Ovary (tissue), 9 donors: Measurements from ENCODE around the gene ARMC12. TPM values are rescaled to one million over a fixed set of nuclear protein-coding genes. Genes with fewer than 3 reads are reported as not detected.

Experiments
- DNase-seq, 5 donors: peaks; one replicate each; pipeline ENCODE4 v3.0.0-alpha.2; 2019 to 2020
- H3K27ac ChIP-seq, 2 donors: fragments of 200-600 bp; one replicate each; pipeline versions ENCODE4 v1.5.1 to v1.8.0; 2019 to 2022
- H3K27me3 ChIP-seq: fragments of 200-600 bp; one replicate; pipeline ENCODE4 v1.8.0; 2022
- H3K36me3 ChIP-seq: fragments of 200-600 bp; sonication (generic); one replicate; pipeline ENCODE4 v1.5.1; 2019
- H3K4me1 ChIP-seq: one replicate; pipeline ENCODE4 v1.8.1; 2013; ENCODE audit warnings: mild to moderate bottlenecking, moderate library complexity; ENCODE audit not compliant: insufficient read depth
- H3K4me3 ChIP-seq: fragments of 200-600 bp; sonication (generic); one replicate; pipeline ENCODE4 v1.5.1; 2017
- H3K9me3 ChIP-seq, 2 donors: fragments of 200-600 bp in 1 of 2; sonication (generic) in 1 of 2; one replicate each; pipeline versions ENCODE4 v1.5.1 to v1.8.1; 2013 to 2019; ENCODE audit warnings: mild to moderate bottlenecking in 1 of 2, moderate library complexity in 1 of 2
- CTCF ChIP-seq, 3 donors: fragments of 450-650 bp in 2 of 3; fragments of 200-600 bp in 1 of 3; IDR thresholded peaks; one replicate each; pipeline versions ENCODE4 v1.5.1 to v1.8.0; 2016 to 2022; ENCODE audit warnings: antibody characterized with exemption in 3 of 3, mild to moderate bottlenecking in 1 of 3
- EP300 ChIP-seq: sonication (generic); formaldehyde crosslinking; IDR thresholded peaks from one replicate; pipeline ENCODE4 v1.6.1; 2017; ENCODE audit warnings: antibody characterized with exemption
- POLR2A ChIP-seq: fragments of 450-650 bp; IDR thresholded peaks from one replicate; pipeline ENCODE4 v1.6.1; 2017; ENCODE audit warnings: antibody characterized with exemption, mild to moderate bottlenecking, moderate library complexity
- WGBS, 3 donors: extraction: QIAGEN DNeasy Blood & Tissue Kit in 1 of 3; methylation state at CpG; one replicate each; pipeline versions ENCODE4 v1.1.5 to v1.1.7; 2013 to 2017; 5-methylcytosine and 5-hydroxymethylcytosine counted together
- intact Hi-C, 4 donors: fragments of 100-400 bp; cut with DNase I; formaldehyde crosslinking; loops; one replicate each; pipeline versions ENCODE4 v1.11.0 to v1.15.1; 2022 to 2023
- polyA plus RNA-seq, 2 donors: library from polyadenylated mRNA; stranded (reverse); fragments of 200-250 nt in 1 of 2; fragments of 350-450 nt in 1 of 2; fragmentation: Illumina TruSeq in 1 of 2; extraction: RNeasy Lipid Tissue Mini Kit (QIAGEN cat#74804) in 1 of 2; gene quantifications; one replicate each; pipeline ENCODE4 v1.2.3, GENCODE V29; 2013 to 2014
- total RNA-seq, 7 donors: library from RNA; depleted of rRNA in 2 of 7; stranded (reverse); fragments of >200 nt in 2 of 7; fragmentation: NEBNext Ultra II Directional in 3 of 7; extraction: Animal tissue kit (Norgen Biotek cat#: 25700) in 3 of 7; gene quantifications; one replicate each; pipeline versions ENCODE4 v1.1.0 to v1.2.4, GENCODE V29; 2016 to 2023
- donor health status: DM: no; HTN: no; CAD: no; lungs with moderate emphysema.
- donor health status: DM: no; HTN: no; CAD: no.
- donor health status: Bipolar disorder and iron deficiency.
- donor health status: DM: yes; HTN: yes; CAD: no.
- donor health status: DM: no; HTN: no; CAD: no.
- donor health status: DM: yes; HTN: yes; CAD: no.

The ARMC12 gene
- total and polyA plus RNA-seq, 9 donors, result 0.34 to 1.9 (median 1.0) TPM

GRCh38 chr6:35736253-35736894, 458 bp upstream of the ARMC12 start:
- WGBS, 3 donors, result 61 to 65% (median 61%) methylated on average over 8 of the region's 8 CpGs
- no peak overlapping the region for H3K4me3 ChIP-seq
- H3K27ac ChIP-seq, result no peak overlapping the region

GRCh38 chr6:35737413-35738211, 780 bp downstream of the ARMC12 start:
- Histone ChIP-seq H3K27ac (no peak overlapping the region), H3K9me3 (no peaks in the 10 kb centered on the region), H3K4me3 (no peak overlapping the region), H3K27me3 (no peaks in the 10 kb centered on the region), H3K4me1 (peaks cover 4% of the 10 kb centered on the region), H3K36me3 (no peaks in the 10 kb centered on the region)
- WGBS, 3 donors, result 57 to 60% (median 58%) methylated on average over 16 of the region's 16 CpGs
- TF ChIP-seq CTCF (IDR thresholded peaks at IDR 0.05) (peak; percentile 83 to 97 (median 97)), POLR2A (no peak)
- intact Hi-C loops, result loop anchor here (1.0 to 10.0 kb wide), 6 partner anchors 151 to 243 kb away; partner anchors contain the start of gene TEAD3 (in 1 of the 4)
- DNase-seq, result peak in 1 of 5 donors; percentile 41

More at GRCh38 chr6:35736253-35736894, 458 bp upstream of the ARMC12 start:
- intact Hi-C loops, result loop anchor here in 3 of 4 donors (2.0 to 10.0 kb wide), 4 partner anchors 150 to 242 kb away; partner anchors contain the start of gene TEAD3 (in 1 of the 3)
- Histone ChIP-seq H3K9me3 (no peaks in the 10 kb centered on the region), H3K36me3 (no peaks in the 10 kb centered on the region), H3K27me3 (no peaks in the 10 kb centered on the region), H3K4me1 (peaks cover 4% of the 10 kb centered on the region)
- TF ChIP-seq EP300 (no peak), CTCF (IDR thresholded peaks at IDR 0.05) (peak; percentile 77 to 89 (median 88))
- DNase-seq, result peak; percentile 79 to 87 (median 86)

- intact Hi-C loops, result loop anchor here (2.0 to 10.0 kb wide), 4 partner anchors 218 to 355 kb away; partner anchors contain the start of gene TEAD3 (in 1 of the 4)
- 34 to 40% (median 37%) methylated on average over 5 of the region's 5 CpGs for WGBS, 3 donors
Measured at GRCh38 chr6:35739645-35740524, 3.1 kb downstream of the ARMC12 start.

More at GRCh38 chr6:35739645-35740524, 3.1 kb downstream of the ARMC12 start:
- Histone ChIP-seq H3K27ac (no peak overlapping the region), H3K4me3 (no peak overlapping the region), H3K36me3 (no peaks in the 10 kb centered on the region), H3K9me3 (no peaks in the 10 kb centered on the region), H3K4me1 (peaks cover 3% of the 10 kb centered on the region), H3K27me3 (no peaks in the 10 kb centered on the region)
- DNase-seq, result no peak
- TF ChIP-seq CTCF (IDR thresholded peaks at IDR 0.05), result no peak
- TF ChIP-seq EP300, result no peak
- no peak for TF ChIP-seq POLR2A
